Spleen (tissue), 11 donors: ENCODE measurements around the gene ELFN1. TPM values are rescaled to one million over a fixed set of nuclear protein-coding genes. Genes with fewer than 3 reads are reported as not detected.

ENCODE experiments used
- DNase-seq: peaks from one replicate; pipeline ENCODE4 v3.0.0-alpha.2; 2020
- H3K27ac ChIP-seq, 8 donors: fragments of 200-600 bp; sonication (generic) in 7 of 8; 1 replicate in 4 of 8; 2 replicates in 4 of 8; pipeline versions ENCODE4 v1.5.0 to v1.8.0; 2016 to 2021; ENCODE audit warnings: inconsistent platforms in 4 of 8, mild to moderate bottlenecking in 4 of 8, moderate library complexity in 1 of 8
- H3K27me3 ChIP-seq, 7 donors: fragments of 200-600 bp; sonication (generic) in 6 of 7; replicated peaks in 1 of 7; 1 replicate in 4 of 7; 2 replicates in 3 of 7; pipeline versions ENCODE4 v1.5.0 to v1.8.0; 2016 to 2021; ENCODE audit warnings: inconsistent platforms in 3 of 7, mild to moderate bottlenecking in 1 of 7
- H3K36me3 ChIP-seq, 6 donors: fragments of 200-600 bp; sonication (generic) in 5 of 6; 1 replicate in 4 of 6; 2 replicates in 2 of 6; pipeline versions ENCODE4 v1.5.0 to v1.8.0; 2016 to 2021; ENCODE audit warnings: inconsistent platforms in 2 of 6
- H3K4me1 ChIP-seq, 6 donors: fragments of 200-600 bp; sonication (generic) in 5 of 6; 1 replicate in 3 of 6; 2 replicates in 3 of 6; pipeline versions ENCODE4 v1.5.0 to v1.8.0; 2016 to 2021; ENCODE audit warnings: inconsistent platforms in 3 of 6
- H3K4me3 ChIP-seq, 8 donors: fragments of 200-600 bp; sonication (generic) in 7 of 8; 1 replicate in 4 of 8; 2 replicates in 4 of 8; pipeline versions ENCODE4 v1.5.0 to v1.8.0; 2016 to 2021; ENCODE audit warnings: inconsistent platforms in 4 of 8, mild to moderate bottlenecking in 4 of 8, moderate library complexity in 2 of 8
- H3K9me3 ChIP-seq, 8 donors: fragments of 200-600 bp; sonication (generic) in 7 of 8; 1 replicate in 4 of 8; 2 replicates in 4 of 8; pipeline versions ENCODE4 v1.5.0 to v1.8.0; 2016 to 2021; ENCODE audit warnings: inconsistent platforms in 4 of 8
- POLR2A ChIP-seq, 3 donors: fragments of 450-650 bp; IDR thresholded peaks; one replicate each; pipeline ENCODE4 v1.5.1; 2017; ENCODE audit warnings: antibody characterized with exemption in 3 of 3, mild to moderate bottlenecking in 1 of 3
- POLR2AphosphoS5 ChIP-seq, 3 donors: sonication (generic); formaldehyde crosslinking; IDR thresholded peaks; one replicate each; pipeline ENCODE4 v1.5.1; 2017; ENCODE audit warnings: antibody characterized with exemption in 3 of 3
- WGBS, 5 donors: extraction: QIAGEN DNeasy Blood & Tissue Kit in 3 of 5; methylation state at CpG; one replicate each; pipeline versions ENCODE4 v1.1.5 to v1.1.7; 2013 to 2018; 5-methylcytosine and 5-hydroxymethylcytosine counted together
- intact Hi-C: fragments of 100-400 bp; cut with DNase I; formaldehyde crosslinking; loops from one replicate; pipeline ENCODE4 v1.15.0; 2023; ENCODE audit warnings: low total_unique reads
- polyA plus RNA-seq, 3 donors: library from polyadenylated mRNA; stranded (reverse); fragments of 200-250 nt; gene quantifications; one replicate each; pipeline ENCODE4 v1.2.1, GENCODE V29; 2013
- total RNA-seq, 7 donors: library from RNA; depleted of rRNA in 3 of 7; stranded (reverse); fragments of >200 nt in 3 of 7; fragmentation: NEBNext Ultra II Directional in 4 of 7; extraction: Animal tissue kit (Norgen Biotek cat#: 25700) in 4 of 7; gene quantifications; one replicate each; pipeline versions ENCODE4 v1.1.0 to v1.2.1, GENCODE V29; 2016 to 2021
- TF ChIP-seq, protein P1 (sequence below), 11 experiments: fragments of 200-600 bp in 7 of 11; fragments of 450-650 bp in 4 of 11; sonication (generic) in 4 of 11; IDR thresholded peaks in 8 of 11; conservative IDR thresholded peaks in 3 of 11; 1 replicate in 7 of 11; 2 replicates in 4 of 11; pipeline versions ENCODE4 v1.4.0 to v1.8.0; 2016 to 2021; ENCODE audit warnings: antibody characterized with exemption in 11 of 11, inconsistent platforms in 4 of 11, mild to moderate bottlenecking in 1 of 11
- donor health status: healthy with polysubstance abuse.
- donor health status: DM: no; HTN: no; CAD: no; lungs with moderate emphysema.
- donor health status: DM: no; HTN: no; CAD: no.
- donor health status: Bipolar disorder and iron deficiency.
- donor health status: healthy.
- donor health status: DM: no; HTN: no; CAD: no.
- donor health status: DM: yes; HTN: yes; CAD: no.

The ELFN1 gene
- total and polyA plus RNA-seq, 10 donors, result 0.22 to 3.9 (median 2.4) TPM

DNA sequence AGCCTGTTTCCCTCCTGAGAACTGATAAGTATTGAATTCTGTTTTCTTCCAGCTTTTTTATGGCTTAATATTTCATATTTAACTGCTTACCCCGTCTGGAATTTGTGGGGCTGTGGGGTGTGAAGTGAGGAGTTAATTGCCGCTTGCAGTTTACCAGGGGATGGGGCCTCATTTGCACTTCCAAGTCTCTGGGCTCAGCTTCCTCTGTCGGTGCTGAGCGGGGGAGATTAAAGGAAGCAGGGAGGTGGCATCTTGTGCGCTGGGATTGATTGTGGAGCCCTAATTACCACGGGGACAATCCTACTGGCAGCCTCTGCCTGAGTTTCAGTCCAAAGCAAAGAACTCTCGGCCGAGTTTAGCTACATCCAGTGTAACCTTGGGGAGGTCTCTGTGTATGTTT lies 33.4 kb downstream of the ELFN1 start:
- intact Hi-C loops, result no loop called here
- TF ChIP-seq POLR2A (IDR thresholded peaks at IDR 0.05) (no peak), POLR2AphosphoS5 (IDR thresholded peaks at IDR 0.05) (no peak)
- TF ChIP-seq, protein P1, sequence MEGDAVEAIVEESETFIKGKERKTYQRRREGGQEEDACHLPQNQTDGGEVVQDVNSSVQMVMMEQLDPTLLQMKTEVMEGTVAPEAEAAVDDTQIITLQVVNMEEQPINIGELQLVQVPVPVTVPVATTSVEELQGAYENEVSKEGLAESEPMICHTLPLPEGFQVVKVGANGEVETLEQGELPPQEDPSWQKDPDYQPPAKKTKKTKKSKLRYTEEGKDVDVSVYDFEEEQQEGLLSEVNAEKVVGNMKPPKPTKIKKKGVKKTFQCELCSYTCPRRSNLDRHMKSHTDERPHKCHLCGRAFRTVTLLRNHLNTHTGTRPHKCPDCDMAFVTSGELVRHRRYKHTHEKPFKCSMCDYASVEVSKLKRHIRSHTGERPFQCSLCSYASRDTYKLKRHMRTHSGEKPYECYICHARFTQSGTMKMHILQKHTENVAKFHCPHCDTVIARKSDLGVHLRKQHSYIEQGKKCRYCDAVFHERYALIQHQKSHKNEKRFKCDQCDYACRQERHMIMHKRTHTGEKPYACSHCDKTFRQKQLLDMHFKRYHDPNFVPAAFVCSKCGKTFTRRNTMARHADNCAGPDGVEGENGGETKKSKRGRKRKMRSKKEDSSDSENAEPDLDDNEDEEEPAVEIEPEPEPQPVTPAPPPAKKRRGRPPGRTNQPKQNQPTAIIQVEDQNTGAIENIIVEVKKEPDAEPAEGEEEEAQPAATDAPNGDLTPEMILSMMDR (IDR thresholded peaks at IDR 0.05 in 8 of 11, conservative IDR thresholded peaks at IDR 0.05 in 3 of 11), result no peak
- H3K4me3 ChIP-seq, result no peak overlapping the region
- H3K9me3 ChIP-seq, result peaks cover 0 to 23% (median 18%) of the 10 kb centered on the region in 8 donors
- WGBS, 5 donors, result 44 to 59% (median 49%) methylated on average over 8 of the region's 8 CpGs
- H3K4me1 ChIP-seq, result no peaks in the 10 kb centered on the region
- no peaks in the 10 kb centered on the region for H3K36me3 ChIP-seq
- DNase-seq, result peak; percentile 20
- H3K27me3 ChIP-seq, result peaks cover 0 to 14% (median 0%) of the 10 kb centered on the region in 7 donors
- no peak overlapping the region for H3K27ac ChIP-seq

DNA sequence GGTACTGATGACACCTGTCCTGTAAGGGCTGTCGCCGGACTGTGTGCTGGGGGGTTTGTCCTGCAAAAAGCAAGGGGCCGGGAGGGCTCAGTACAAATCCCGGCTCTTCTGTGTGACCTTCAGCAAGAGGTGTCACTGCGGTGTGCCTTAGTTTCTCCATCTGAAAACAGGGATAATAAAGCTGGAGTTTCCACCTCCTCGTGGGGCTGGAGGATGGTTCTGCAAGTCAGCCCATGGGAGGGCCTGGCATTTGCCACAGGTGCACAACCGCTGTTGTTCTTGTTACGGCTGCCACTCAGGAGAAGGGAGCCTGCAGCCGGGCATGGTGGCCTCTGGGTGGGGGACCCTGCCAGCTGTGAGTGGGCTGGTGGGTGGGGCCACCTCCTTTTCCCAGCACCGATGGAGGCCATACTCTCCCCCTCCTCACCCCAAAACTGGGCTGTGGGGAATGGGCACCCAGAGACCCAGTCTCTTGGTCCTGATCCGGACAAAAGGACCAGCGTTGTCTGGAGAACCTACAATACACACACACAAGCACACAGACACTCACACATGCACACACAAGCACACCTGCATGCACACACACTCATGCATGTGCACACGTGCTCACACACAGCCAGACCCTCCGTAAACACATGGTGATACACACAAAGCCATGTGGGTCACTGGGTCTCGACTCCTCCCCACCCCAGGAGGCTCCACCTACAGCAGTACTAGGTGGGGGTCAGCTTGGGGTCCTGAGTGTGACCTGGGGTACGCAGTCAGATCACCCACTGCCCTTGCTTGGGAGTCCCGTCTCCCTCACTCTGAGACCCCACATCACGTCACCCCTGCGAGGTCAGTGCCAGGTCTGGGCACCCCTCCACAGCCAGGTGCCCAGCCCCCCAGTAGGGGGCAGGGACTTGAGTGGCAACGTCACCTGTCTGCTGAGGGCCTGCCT lies 34.1 kb downstream of the ELFN1 start:
- Histone ChIP-seq H3K27ac (no peak overlapping the region), H3K36me3 (peaks cover 0 to 2% (median 0%) of the 10 kb centered on the region in 6 donors), H3K4me3 (no peak overlapping the region), H3K4me1 (no peaks in the 10 kb centered on the region), H3K9me3 (peaks cover 0 to 29% (median 21%) of the 10 kb centered on the region in 8 donors), H3K27me3 (peaks cover 0 to 14% (median 0%) of the 10 kb centered on the region in 7 donors)
- 85 to 91% (median 89%) methylated on average over 14 to 20 of the region's 20 CpGs for WGBS, 5 donors
- no peak for TF ChIP-seq POLR2AphosphoS5 (IDR thresholded peaks at IDR 0.05)
- TF ChIP-seq POLR2A (IDR thresholded peaks at IDR 0.05), result no peak
- TF ChIP-seq, protein P1 (IDR thresholded peaks at IDR 0.05 in 8 of 11, conservative IDR thresholded peaks at IDR 0.05 in 3 of 11), result no peak
- peak; percentile 39 for DNase-seq
- intact Hi-C loops, result no loop called here

DNA sequence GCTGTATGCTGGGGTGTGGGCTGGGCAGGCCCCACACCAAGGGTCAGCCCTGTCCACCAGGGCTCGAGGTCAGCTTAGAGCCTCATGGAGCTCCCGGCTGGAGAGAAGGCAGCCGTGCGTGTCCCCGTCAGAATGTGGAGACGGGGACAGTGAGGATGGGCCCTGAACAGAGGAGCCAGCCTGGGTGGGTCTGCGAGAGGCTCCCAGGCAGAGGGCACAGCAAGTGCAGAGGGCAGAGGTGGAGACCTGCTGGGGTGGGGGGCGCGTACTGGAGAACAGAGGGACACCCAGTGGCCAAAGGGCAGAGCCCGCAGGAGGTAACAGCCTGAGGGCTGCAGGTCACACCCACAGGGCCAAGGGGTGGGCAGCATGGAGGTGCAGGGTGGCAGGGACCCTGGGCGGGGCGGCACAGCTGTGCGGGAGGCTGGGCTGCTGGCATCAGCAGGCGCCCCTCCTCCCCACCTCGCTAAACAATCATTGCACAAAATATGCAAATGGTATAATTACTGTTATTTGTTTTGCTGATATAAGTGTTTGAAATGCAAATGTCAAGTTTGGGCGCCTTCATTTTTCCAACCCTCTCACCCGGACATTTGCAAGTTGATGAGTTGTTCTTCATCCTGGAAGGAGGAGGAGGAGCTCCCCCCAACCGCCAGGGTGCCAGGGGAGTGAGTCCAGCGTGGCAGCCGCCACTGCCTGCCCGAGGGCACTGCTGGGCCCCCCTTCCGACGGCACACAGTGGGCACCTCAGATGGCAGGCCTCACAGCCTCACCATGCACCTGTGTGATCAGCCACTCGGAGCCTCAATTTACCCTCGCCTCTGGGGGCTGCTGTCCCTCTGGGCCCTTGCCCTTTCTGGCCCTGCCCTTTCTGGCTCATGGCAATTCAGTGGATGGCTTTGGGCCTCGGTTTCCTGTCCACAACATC lies 35.0 kb downstream of the ELFN1 start:
- DNase-seq, result peak; percentile 58
- 85 to 92% (median 89%) methylated on average over 23 to 26 of the region's 26 CpGs for WGBS, 5 donors
- Histone ChIP-seq H3K27me3 (peaks cover 0 to 14% (median 0%) of the 10 kb centered on the region in 7 donors), H3K27ac (no peak overlapping the region), H3K36me3 (peaks cover 0 to 5% (median 0%) of the 10 kb centered on the region in 6 donors), H3K4me1 (no peaks in the 10 kb centered on the region), H3K4me3 (no peak overlapping the region), H3K9me3 (peaks cover 3 to 38% (median 30%) of the 10 kb centered on the region in 8 donors)
- intact Hi-C loops, result no loop called here
- TF ChIP-seq POLR2AphosphoS5 (IDR thresholded peaks at IDR 0.05) (no peak), POLR2A (IDR thresholded peaks at IDR 0.05) (no peak)
- TF ChIP-seq, protein P1 (IDR thresholded peaks at IDR 0.05 in 8 of 11, conservative IDR thresholded peaks at IDR 0.05 in 3 of 11), result no peak
